Activated CD4-positive, alpha-beta T cell treated with anti-CD3 and anti-CD28 coated beads, Interleukin-2, amount 10 ng/mL, durations not matched to agents 24 days and 14 days (primary cell): ENCODE measurements around the gene NFIL3. TPM values are rescaled to one million over a fixed set of nuclear protein-coding genes. Genes with fewer than 3 reads are reported as not detected.

Experiments used
- total RNA-seq: library from RNA; stranded (reverse); gene quantifications from 2 replicates; pipeline ENCODE4 v1.2.3, GENCODE V29; 2022

Gene NFIL3
- total RNA-seq, 1 donor from 2014 or later: 127 TPM

Other genes with a start within 250 kb of the NFIL3 start
- 49.2 and 49.5 TPM in 2 replicates for gene AUH, start 61.9 kb downstream of the NFIL3 start, total RNA-seq